ENCODE data around the gene SMIM27. TPM values are rescaled to one million over a fixed set of nuclear protein-coding genes. Genes with fewer than 3 reads are reported as not detected.

Gene SMIM27
- total and polyA plus RNA-seq, 2 of the 8 experiments (the other 6 are each of a cell fraction or from before 2014, with no cell fraction given), result 3.6 to 18.1 TPM

- TF ChIP-seq GTF2F1 (IDR thresholded peaks at IDR 0.05; ENCODE audit: borderline replicate concordance, low read depth, low read length) (peak; percentile 48), HDAC2 (IDR thresholded peaks at IDR 0.05; ENCODE audit: borderline replicate concordance in 1 of 2, low read depth in 2 of 2, low read length in 2 of 2) (no peak), MAX (IDR thresholded peaks at IDR 0.05) (peak; percentile 24; the same call in 1 of the 2 replicates), JUND (IDR thresholded peaks at IDR 0.05; ENCODE audit: low read length) (0 out of 2 replicates have a peak, but pooled peaks have one; percentile 8), EP300 (IDR thresholded peaks at IDR 0.05; ENCODE audit: borderline replicate concordance in 1 of 2, low read depth in 2 of 2, low read length in 2 of 2) (no peak; a peak in 1 of 3 replicates), KDM4A (IDR thresholded peaks at IDR 0.05; ENCODE audit: low read depth, low read length, severe bottlenecking) (no peak), CBX5 (IDR thresholded peaks at IDR 0.05; ENCODE audit: low read depth, low read length) (no peak), EZH2 (IDR thresholded peaks at IDR 0.05; ENCODE audit: low read depth, low read length, severe bottlenecking) (no peak), PHF8 (conservative IDR thresholded peaks at IDR 0.05; ENCODE audit: low read depth, low read length) (peak; percentile 97), TAF7 (optimal IDR thresholded peaks at IDR 0.05; ENCODE audit: borderline replicate concordance, low read depth, low read length) (peak; percentile 99), RAD21 (IDR thresholded peaks at IDR 0.05 in 1 of 2, conservative IDR thresholded peaks at IDR 0.05 in 1 of 2; ENCODE audit: low read depth in 2 of 2, low read length in 2 of 2) (no peak), CHD2 (IDR thresholded peaks at IDR 0.05; ENCODE audit: low read length) (no peak; the same call in 1 of the 2 replicates), BACH1 (IDR thresholded peaks at IDR 0.05; ENCODE audit: low read length) (no peak), CTCF (IDR thresholded peaks at IDR 0.05; ENCODE audit: control extremely low read depth in 1 of 3, insufficient read depth in 1 of 3, low read depth in 1 of 3, low read length in 3 of 3) (no peak), NRF1 (IDR thresholded peaks at IDR 0.05; ENCODE audit: low read depth, low read length) (no peak), CBX8 (IDR thresholded peaks at IDR 0.05; ENCODE audit: borderline replicate concordance, low read depth, low read length) (no peak), GABPA (IDR thresholded peaks at IDR 0.05; ENCODE audit: borderline replicate concordance, insufficient read depth, low read length) (peak; percentile 47; the same call in 1 of the 2 replicates), EGR1 (IDR thresholded peaks at IDR 0.05; ENCODE audit: borderline replicate concordance, low read depth, low read length) (peak; percentile 99), ATF3 (IDR thresholded peaks at IDR 0.05; ENCODE audit: insufficient read depth, low read depth, low read length) (peak; percentile 73)
These were observed at the start of gene SMIM27, which contains the start of gene TOPORS (continued) for GRCh38 chr9:32552172-32552872.

Data from H1 (cell line).